ENCODE measurements around the gene DVL2. TPM values are rescaled to one million over a fixed set of nuclear protein-coding genes. Genes with fewer than 3 reads are reported as not detected.

DVL2 gene
- total and polyA plus RNA-seq, 8 donors, result 12.1 to 114 (median 17.4) TPM

GRCh38 chr17:7213895-7214299 is 20.4 kb downstream of the DVL2 start:
- intact Hi-C loops (cut with DNase I; ENCODE audit: low total_unique reads), result no loop called here
- DNase-seq, result peak; percentile 71 to 96
- TF ChIP-seq EP300 (IDR thresholded peaks at IDR 0.05) (no peak), POLR2A (IDR thresholded peaks at IDR 0.05) (no peak)
- TF ChIP-seq, protein P1, sequence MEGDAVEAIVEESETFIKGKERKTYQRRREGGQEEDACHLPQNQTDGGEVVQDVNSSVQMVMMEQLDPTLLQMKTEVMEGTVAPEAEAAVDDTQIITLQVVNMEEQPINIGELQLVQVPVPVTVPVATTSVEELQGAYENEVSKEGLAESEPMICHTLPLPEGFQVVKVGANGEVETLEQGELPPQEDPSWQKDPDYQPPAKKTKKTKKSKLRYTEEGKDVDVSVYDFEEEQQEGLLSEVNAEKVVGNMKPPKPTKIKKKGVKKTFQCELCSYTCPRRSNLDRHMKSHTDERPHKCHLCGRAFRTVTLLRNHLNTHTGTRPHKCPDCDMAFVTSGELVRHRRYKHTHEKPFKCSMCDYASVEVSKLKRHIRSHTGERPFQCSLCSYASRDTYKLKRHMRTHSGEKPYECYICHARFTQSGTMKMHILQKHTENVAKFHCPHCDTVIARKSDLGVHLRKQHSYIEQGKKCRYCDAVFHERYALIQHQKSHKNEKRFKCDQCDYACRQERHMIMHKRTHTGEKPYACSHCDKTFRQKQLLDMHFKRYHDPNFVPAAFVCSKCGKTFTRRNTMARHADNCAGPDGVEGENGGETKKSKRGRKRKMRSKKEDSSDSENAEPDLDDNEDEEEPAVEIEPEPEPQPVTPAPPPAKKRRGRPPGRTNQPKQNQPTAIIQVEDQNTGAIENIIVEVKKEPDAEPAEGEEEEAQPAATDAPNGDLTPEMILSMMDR (IDR thresholded peaks at IDR 0.05), result peak in 2 of 7 experiments; percentile 23 to 27
- peak overlapping the region; percentile 52 to 100 (median 96) for H3K27ac ChIP-seq
- peaks cover 36 to 72% (median 60%) of the 10 kb centered on the region in 4 donors for H3K4me1 ChIP-seq
- H3K9me3 ChIP-seq, result no peaks in the 10 kb centered on the region
- peaks cover 0 to 38% (median 0%) of the 10 kb centered on the region in 3 donors for H3K27me3 ChIP-seq
- peak overlapping the region; percentile 46 to 60 (median 52) for H3K4me3 ChIP-seq
- 2 to 4% (median 4%) methylated on average over 15 of the region's 15 CpGs for WGBS, 5 donors
- no peaks in the 10 kb centered on the region for H3K36me3 ChIP-seq

DNA sequence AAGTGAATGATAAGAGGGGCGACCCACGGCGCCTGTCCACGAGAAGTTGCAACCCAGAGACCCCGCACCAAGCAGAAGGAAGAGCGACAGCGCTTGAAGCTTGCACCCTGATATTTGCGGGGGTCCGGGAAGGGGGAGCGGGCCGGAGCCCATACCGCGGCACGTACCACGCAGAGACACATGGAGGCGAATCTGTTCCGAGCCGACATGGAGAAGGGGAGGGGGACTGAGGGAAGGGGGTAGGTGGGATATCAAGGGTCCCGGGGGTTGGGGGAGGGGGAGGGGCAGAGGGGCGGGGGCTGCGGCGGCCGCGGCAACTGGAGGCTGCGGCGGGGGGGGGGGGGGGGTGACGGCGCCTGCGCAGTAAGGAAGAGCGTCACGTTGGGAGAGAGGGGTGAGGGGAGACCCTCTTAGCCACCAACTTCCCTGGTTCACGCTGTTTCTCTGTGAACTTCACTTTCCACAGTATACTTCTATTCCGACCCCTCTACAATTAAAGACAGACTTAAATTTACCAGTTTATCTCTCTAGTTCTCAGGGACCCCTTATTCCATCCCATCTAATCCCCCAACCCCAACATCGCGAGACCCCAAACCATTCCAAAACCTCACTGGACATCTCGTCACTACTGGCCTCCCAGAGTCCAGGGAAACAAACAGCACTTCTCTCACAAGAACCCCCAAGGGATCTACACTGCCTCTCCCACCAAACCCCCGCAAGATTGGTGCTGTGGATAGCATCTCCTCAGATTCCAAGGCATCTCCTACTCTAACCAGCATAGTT is 22.6 kb downstream of the DVL2 start:
- Histone ChIP-seq H3K27me3 (peaks cover 0 to 39% (median 0%) of the 10 kb centered on the region in 3 donors), H3K4me3 (peak overlapping the region in 1 of 4 donors; percentile 3), H3K4me1 (peaks cover 19 to 58% (median 41%) of the 10 kb centered on the region in 4 donors), H3K36me3 (no peaks in the 10 kb centered on the region), H3K9me3 (no peaks in the 10 kb centered on the region), H3K27ac (no peak overlapping the region)
- 24 to 47% (median 34%) methylated on average over 13 to 35 of the region's 37 CpGs for WGBS, 5 donors
- TF ChIP-seq POLR2AphosphoS5 (IDR thresholded peaks at IDR 0.05), result no peak
- TF ChIP-seq, protein P1 (IDR thresholded peaks at IDR 0.05), result no peak
- TF ChIP-seq POLR2A (IDR thresholded peaks at IDR 0.05), result no peak
- TF ChIP-seq EP300 (IDR thresholded peaks at IDR 0.05), result no peak
- no peak for DNase-seq
- intact Hi-C loops (cut with DNase I; ENCODE audit: low total_unique reads), result no loop called here

GRCh38 chr17:7208754-7209460 is 25.4 kb downstream of the DVL2 start:
- no peak for DNase-seq
- no peak overlapping the region for H3K4me3 ChIP-seq
- peaks cover 16 to 50% (median 30%) of the 10 kb centered on the region in 4 donors for H3K4me1 ChIP-seq
- TF ChIP-seq EP300 (IDR thresholded peaks at IDR 0.05) (no peak), POLR2AphosphoS5 (IDR thresholded peaks at IDR 0.05) (no peak), POLR2A (IDR thresholded peaks at IDR 0.05) (no peak)
- TF ChIP-seq, protein P1 (IDR thresholded peaks at IDR 0.05), result no peak
- intact Hi-C loops (cut with DNase I; ENCODE audit: low total_unique reads), result no loop called here
- H3K27ac ChIP-seq, result no peak overlapping the region
- 66 to 81% (median 75%) methylated on average over 9 of the region's 9 CpGs for WGBS, 5 donors
- H3K9me3 ChIP-seq, result no peaks in the 10 kb centered on the region
- H3K36me3 ChIP-seq, result peaks cover 0 to 1% (median under 1%) of the 10 kb centered on the region in 4 donors
- H3K27me3 ChIP-seq, result peaks cover 0 to 39% (median 0%) of the 10 kb centered on the region in 3 donors

- Histone ChIP-seq H3K4me1 (peaks cover 11 to 44% (median 24%) of the 10 kb centered on the region in 4 donors), H3K27me3 (peaks cover 0 to 39% (median 0%) of the 10 kb centered on the region in 3 donors), H3K36me3 (peaks cover under 1 to 9% (median 8%) of the 10 kb centered on the region in 4 donors), H3K9me3 (no peaks in the 10 kb centered on the region), H3K27ac (no peak overlapping the region), H3K4me3 (no peak overlapping the region)
- intact Hi-C loops (cut with DNase I; ENCODE audit: low total_unique reads), result no loop called here
- TF ChIP-seq EP300 (IDR thresholded peaks at IDR 0.05) (no peak), POLR2AphosphoS5 (IDR thresholded peaks at IDR 0.05) (no peak), POLR2A (IDR thresholded peaks at IDR 0.05) (no peak)
- TF ChIP-seq, protein P1 (IDR thresholded peaks at IDR 0.05), result no peak
- WGBS, 5 donors, result 49 to 62% (median 51%) methylated on average over 10 to 21 of the region's 21 CpGs
- DNase-seq, result no peak
Measured at GRCh38 chr17:7208027-7208571, 26.2 kb downstream of the DVL2 start.

All from stomach (tissue), 9 donors.